Measurements from ENCODE around the gene OR5AU1. TPM values are rescaled to one million over a fixed set of nuclear protein-coding genes. Genes with fewer than 3 reads are reported as not detected.
"Not testable (repeated sequence)": the region's sequence is repeated elsewhere in the genome, so short reads cannot be mapped to it uniquely, and the experiment has no call there.

Gene OR5AU1
- total RNA-seq, 2 donors from 2014 or later, result not detected

- intact Hi-C loops (cut with DNase I, micrococcal nuclease), result no loop called here
- no peak for ATAC-seq
- no peak for DNase-seq
These were observed 28.4 kb upstream of the OR5AU1 start for GRCh38 chr14:21184254-21184653.

DNA sequence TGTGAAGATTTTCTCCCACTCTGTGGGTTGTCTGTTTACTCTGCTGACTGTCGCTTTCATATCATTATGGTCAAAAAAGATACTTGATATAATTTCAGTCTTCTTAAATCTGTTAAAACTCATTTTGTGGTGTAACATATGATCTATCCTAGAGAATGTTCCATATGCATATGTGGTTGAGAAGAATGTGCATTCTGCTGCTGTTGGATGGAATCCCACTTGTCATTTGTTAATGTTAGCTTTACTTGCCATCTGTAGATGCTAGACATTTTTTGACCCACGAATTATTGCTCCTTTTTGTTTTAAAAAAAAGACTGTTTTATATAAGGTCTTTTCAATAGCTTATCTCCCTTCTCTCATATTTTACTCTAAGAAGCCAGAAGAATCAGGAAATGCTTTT is 26.3 kb upstream of the OR5AU1 start:
- ATAC-seq (no peak), DNase-seq (no peak)
- intact Hi-C loops (cut with DNase I, micrococcal nuclease), result no loop called here

DNA sequence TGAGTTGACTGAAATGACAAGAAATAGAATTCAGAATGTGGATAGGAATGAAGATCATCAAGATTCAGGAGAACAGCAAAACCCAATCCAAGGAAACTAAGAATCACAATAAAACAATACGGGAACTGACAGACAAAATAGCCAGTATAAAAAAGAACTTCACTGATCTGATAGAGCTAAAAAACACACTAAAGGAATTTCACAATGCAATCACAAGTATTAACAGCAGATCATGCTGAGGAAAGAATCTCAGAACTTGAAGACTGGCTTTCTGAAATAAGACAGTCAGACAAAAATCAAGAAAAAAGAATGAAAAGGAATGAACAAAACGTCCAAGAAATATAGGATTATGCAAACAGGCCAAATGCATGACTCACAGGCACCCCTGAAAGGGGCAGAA is 15.3 kb upstream of the OR5AU1 start:
- intact Hi-C loops (cut with DNase I, micrococcal nuclease), result no loop called here
- ATAC-seq (no peak), DNase-seq (no peak)

DNA sequence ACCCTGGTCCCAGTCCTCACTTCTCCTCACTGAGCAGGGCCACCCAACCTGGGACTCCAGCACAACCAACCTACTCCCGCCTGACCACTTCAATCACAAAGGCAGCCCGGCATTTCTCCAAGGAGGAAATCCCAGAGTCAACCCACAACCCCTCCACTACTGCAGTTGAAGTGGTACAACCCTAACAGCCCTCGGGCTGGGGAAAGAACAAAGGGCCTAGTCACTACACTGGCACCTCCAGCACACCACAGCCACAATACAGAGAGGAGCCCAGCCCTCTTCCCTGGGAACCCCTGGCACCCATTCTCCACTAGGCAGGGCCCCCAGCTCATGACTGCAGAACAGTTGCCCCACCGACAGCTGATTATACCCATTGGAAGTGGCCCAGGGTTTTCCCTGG is 13.7 kb upstream of the OR5AU1 start:
- DNase-seq, result no peak
- ATAC-seq, result no peak
- intact Hi-C loops (cut with DNase I, micrococcal nuclease), result no loop called here

GRCh38 chr14:21168055-21168454 is 12.2 kb upstream of the OR5AU1 start:
- DNase-seq, result no peak
- intact Hi-C loops (cut with DNase I, micrococcal nuclease), result no loop called here
- ATAC-seq, result no peak

- DNase-seq; intact Hi-C loops (cut with DNase I, micrococcal nuclease); ATAC-seq: not testable (repeated sequence)
These were observed 9.8 kb upstream of the OR5AU1 start for GRCh38 chr14:21165670-21166069.

- ATAC-seq; DNase-seq; intact Hi-C loops (cut with DNase I, micrococcal nuclease): not testable (repeated sequence)
These were observed 9.2 kb upstream of the OR5AU1 start for GRCh38 chr14:21165002-21165605.

GRCh38 chr14:21163871-21164291 is 8.0 kb upstream of the OR5AU1 start:
- DNase-seq (no peak), ATAC-seq (no peak)
- intact Hi-C loops (cut with DNase I, micrococcal nuclease), result no loop called here

GRCh38 chr14:21162081-21162480 is 6.2 kb upstream of the OR5AU1 start:
- intact Hi-C loops (cut with DNase I, micrococcal nuclease), result no loop called here
- ATAC-seq, result no peak

DNA sequence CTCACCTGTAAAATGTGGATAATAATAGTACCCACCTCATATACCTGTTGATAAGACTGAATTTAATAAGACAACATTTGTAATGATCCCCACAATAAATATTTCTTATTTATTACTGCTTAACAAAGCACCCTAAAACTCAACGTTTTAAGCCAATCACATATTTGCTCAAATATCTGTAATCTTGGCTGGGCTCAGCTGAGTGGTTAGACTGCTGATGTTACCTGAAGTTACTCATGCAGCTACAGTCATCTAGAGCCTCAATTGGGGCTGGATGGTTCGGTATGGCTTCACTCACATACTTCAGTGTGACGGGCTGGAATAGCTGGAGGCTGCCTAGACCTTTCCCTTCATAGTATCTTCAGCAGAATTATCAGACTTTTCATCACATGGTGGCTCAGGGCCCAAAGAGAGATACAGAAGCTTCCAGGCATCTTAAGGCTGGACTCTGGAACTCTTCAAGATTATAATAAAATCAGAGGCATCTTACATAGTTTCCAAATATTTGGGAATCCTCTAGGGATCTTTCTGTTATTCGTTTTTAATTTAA is 4.3 kb upstream of the OR5AU1 start:
- intact Hi-C loops (cut with DNase I, micrococcal nuclease), result no loop called here
- ATAC-seq, result no peak
- no peak for DNase-seq

More at GRCh38 chr14:21162081-21162480, 6.2 kb upstream of the OR5AU1 start:
- DNase-seq, result no peak

GRCh38 chr14:21158175-21158574 is 2.3 kb upstream of the OR5AU1 start:
- intact Hi-C loops (cut with DNase I, micrococcal nuclease); ATAC-seq; DNase-seq: not testable (repeated sequence)

- intact Hi-C loops (cut with DNase I, micrococcal nuclease), result no loop called here
- DNase-seq (no peak), ATAC-seq (no peak)
These were observed 6.1 kb downstream of the OR5AU1 start for GRCh38 chr14:21149641-21150367.

DNA sequence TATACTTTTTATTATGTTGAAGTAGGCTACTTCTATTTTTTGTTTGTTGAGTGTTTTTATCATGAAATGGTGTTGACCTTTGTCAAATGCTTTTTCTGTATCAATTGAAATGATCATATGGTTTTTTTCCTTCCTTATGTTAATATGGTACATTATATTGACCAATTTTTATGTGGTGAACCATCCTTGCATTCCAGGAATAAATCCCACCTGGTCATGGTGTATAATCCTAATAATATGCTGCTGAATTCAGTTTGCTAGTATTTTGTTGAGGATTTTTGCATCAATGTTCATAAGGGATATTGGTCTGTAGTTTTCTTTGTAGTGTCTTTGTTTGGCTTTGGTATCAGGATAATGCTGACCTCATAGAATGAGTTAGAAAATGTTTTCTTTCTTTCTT is 10.4 kb downstream of the OR5AU1 start:
- intact Hi-C loops (cut with DNase I, micrococcal nuclease), result no loop called here
- no peak for DNase-seq
- no peak for ATAC-seq

DNA sequence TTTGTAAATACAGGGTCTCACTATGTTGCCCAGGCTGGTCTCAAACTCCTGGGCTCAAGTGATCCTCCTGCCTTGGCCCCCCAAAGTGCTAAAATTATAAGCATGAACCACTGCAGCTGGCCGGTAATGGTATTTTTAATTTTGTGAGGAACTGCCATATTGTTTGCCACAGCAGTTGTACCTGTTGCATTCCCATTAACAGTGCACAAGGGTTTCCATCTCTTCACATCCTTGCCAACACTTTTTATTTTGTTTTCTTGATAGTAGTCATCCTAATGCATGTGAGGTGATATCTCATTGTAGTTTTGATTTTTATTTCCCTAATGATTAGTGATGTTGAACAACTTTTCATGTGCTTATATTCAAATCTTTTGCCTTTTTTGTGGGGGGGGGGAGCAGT is 13.5 kb downstream of the OR5AU1 start:
- ATAC-seq (no peak), DNase-seq (no peak)
- intact Hi-C loops (cut with DNase I, micrococcal nuclease), result no loop called here

DNA sequence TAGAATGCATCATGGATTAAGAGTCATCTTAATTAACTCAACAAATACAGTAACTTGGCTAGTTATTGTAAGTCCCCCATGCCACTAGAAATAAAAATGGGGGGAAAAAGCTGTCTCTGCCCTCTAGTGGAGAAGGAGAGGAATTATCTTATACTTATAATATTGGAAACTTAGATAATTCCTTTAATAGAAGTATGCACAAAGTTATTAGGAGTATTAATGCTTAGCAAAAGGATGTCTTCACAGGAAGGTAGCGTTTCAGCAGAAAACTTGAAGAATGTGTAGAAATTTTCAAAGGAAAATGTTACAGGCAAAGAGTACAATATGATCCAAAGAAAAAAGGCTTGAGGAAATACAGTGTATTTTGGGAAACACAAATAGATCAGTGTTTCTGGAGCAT is 19.8 kb downstream of the OR5AU1 start:
- intact Hi-C loops (cut with DNase I, micrococcal nuclease), result no loop called here
- no peak for ATAC-seq

GRCh38 chr14:21133901-21134300 is 22.0 kb downstream of the OR5AU1 start:
- ATAC-seq (no peak), DNase-seq (no peak)
- intact Hi-C loops (cut with DNase I, micrococcal nuclease), result no loop called here

More for the DNA sequence above, 19.8 kb downstream of the OR5AU1 start:
- DNase-seq, result no peak

DNA sequence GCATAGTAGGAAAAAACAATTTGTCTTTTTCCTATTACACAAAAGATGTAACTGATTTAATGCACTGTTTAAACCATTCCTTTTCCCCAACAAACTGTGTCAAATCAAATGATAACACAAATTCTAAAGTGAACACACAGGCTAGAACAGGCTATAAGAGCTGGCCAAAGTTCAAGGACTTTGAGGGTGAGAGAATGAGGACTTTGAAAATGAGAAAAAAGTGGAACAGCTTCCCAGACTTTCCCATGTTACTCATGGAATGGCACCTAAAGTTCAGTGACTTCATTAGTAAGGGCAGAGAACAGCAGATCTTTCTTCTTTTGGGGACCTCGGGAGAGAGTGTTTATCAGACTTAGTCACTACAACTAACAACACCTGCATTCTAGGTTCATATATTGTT is 32.4 kb downstream of the OR5AU1 start:
- ATAC-seq (no peak), DNase-seq (no peak)
- intact Hi-C loops (cut with DNase I, micrococcal nuclease), result no loop called here

- no peak for DNase-seq
- intact Hi-C loops (cut with DNase I, micrococcal nuclease), result no loop called here
- ATAC-seq, result no peak
These were observed 34.7 kb downstream of the OR5AU1 start for GRCh38 chr14:21121122-21121521.

- no peak for ATAC-seq
- no peak for DNase-seq
- intact Hi-C loops (cut with DNase I, micrococcal nuclease), result no loop called here
These were observed 35.2 kb downstream of the OR5AU1 start for GRCh38 chr14:21120686-21121085.

DNA sequence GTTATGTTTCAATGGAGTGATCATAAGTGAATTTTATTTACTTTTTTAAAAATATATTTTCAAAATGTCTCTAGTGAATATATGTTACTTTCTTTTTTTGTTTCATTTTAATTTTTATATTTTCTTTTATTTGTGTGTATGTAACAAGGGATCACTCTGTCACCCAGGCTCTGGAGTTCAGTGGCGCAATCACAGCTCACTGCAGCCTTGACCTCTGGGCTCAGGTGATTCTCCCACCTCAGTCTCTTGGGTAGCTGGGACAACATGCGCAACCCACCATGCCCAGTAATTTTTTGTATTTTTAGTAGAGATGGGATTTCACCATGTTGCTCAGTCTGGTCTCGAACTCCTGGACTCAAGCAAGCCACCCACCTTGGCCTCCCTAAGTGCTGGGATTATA is 36.9 kb downstream of the OR5AU1 start:
- ATAC-seq (no peak), DNase-seq (no peak)
- intact Hi-C loops (cut with DNase I, micrococcal nuclease), result no loop called here
